ENCODE results near the gene ACP7.

- TF ChIP-seq POLR2A (IDR thresholded peaks at IDR 0.05) (no peak), CTCF (IDR thresholded peaks at IDR 0.05) (no peak), POLR2AphosphoS5 (IDR thresholded peaks at IDR 0.05) (no peak)
These were observed 9.2 kb upstream of the ACP7 start for GRCh38 chr19:39074942-39075341.

All from prostate gland (tissue), 2 donors.